DMS53 treated with DMSO at 0.1 percent for 48 hours (cell line): ENCODE results near the gene ARSG.
"Not testable (repeated sequence)": the region's sequence is repeated elsewhere in the genome, so short reads cannot be mapped to it uniquely, and the experiment has no call there.

Source experiments
- DNase-seq: peaks from one replicate; lab custom pipeline; 2025; ENCODE audit not compliant: unreplicated experiment; lab: John Stamatoyannopoulos, UW

Gene ARSG

GRCh38 chr17:68276339-68276738, 15.0 kb upstream of the ARSG start:
- DNase-seq = not testable (repeated sequence)

GRCh38 chr17:68277807-68278206, 13.5 kb upstream of the ARSG start:
- DNase-seq = no peak

- DNase-seq = not testable (repeated sequence)
These were observed 9.3 kb upstream of the ARSG start for GRCh38 chr17:68281965-68282364.

GRCh38 chr17:68288375-68288774, 2.9 kb upstream of the ARSG start:
- DNase-seq = no peak

- no peak for DNase-seq
These were observed 2.5 kb upstream of the ARSG start for GRCh38 chr17:68288804-68289203.

- no peak for DNase-seq
These were observed 1.8 kb upstream of the ARSG start for GRCh38 chr17:68289473-68289872.

- no peak for DNase-seq
These were observed 1.4 kb upstream of the ARSG start for GRCh38 chr17:68289936-68290267.

- peak; percentile 13 for DNase-seq
These were observed 884 bp upstream of the ARSG start for GRCh38 chr17:68290268-68290954.

GRCh38 chr17:68291836-68292688, 767 bp downstream of the ARSG start:
- peak; percentile 34 for DNase-seq

- DNase-seq = no peak
These were observed 1.4 kb downstream of the ARSG start for GRCh38 chr17:68292689-68293040.

GRCh38 chr17:68293490-68294195, 2.3 kb downstream of the ARSG start:
- no peak for DNase-seq

- DNase-seq = no peak
These were observed 2.9 kb downstream of the ARSG start for GRCh38 chr17:68294196-68294555.

GRCh38 chr17:68294617-68295016, 3.3 kb downstream of the ARSG start:
- no peak for DNase-seq

GRCh38 chr17:68295086-68295485, 3.8 kb downstream of the ARSG start:
- DNase-seq = no peak

GRCh38 chr17:68296217-68297191, 5.2 kb downstream of the ARSG start:
- no peak for DNase-seq

GRCh38 chr17:68297195-68297594, 5.9 kb downstream of the ARSG start:
- no peak for DNase-seq

GRCh38 chr17:68298601-68299000, 7.3 kb downstream of the ARSG start:
- no peak for DNase-seq

- no peak for DNase-seq
These were observed 8.5 kb downstream of the ARSG start for GRCh38 chr17:68299817-68300216.

GRCh38 chr17:68301438-68301959, 10.2 kb downstream of the ARSG start:
- peak; percentile 72 for DNase-seq

- DNase-seq = no peak
These were observed 10.8 kb downstream of the ARSG start for GRCh38 chr17:68302066-68302564.
